Measurements from ENCODE around the gene CCNO.

The CCNO gene

GRCh38 chr5:55232985-55233928 lies at the start of gene CCNO:
Gene CCNO (minus strand): TSS chr5:55233608. CDS start chr5:55233523, 85 bp downstream.
- DNase-seq, result peak in 23 of 51 donors; percentile 7 to 61 (median 36)

- DNase-seq, result no peak
Measured at GRCh38 chr5:55278778-55279177, 45.4 kb upstream of the CCNO start.

- DNase-seq, result no peak
Measured at GRCh38 chr5:55276771-55277170, 43.4 kb upstream of the CCNO start.

GRCh38 chr5:55258339-55258738 lies 24.9 kb upstream of the CCNO start:
- DNase-seq, result no peak

- DNase-seq, result no peak
Measured at GRCh38 chr5:55254802-55255201, 21.4 kb upstream of the CCNO start.

- no peak for DNase-seq
Measured at GRCh38 chr5:55250064-55250463, 16.7 kb upstream of the CCNO start.

GRCh38 chr5:55241746-55242145 lies 8.3 kb upstream of the CCNO start:
- DNase-seq, result no peak

- DNase-seq, result no peak
Measured at GRCh38 chr5:55236800-55237199, 3.4 kb upstream of the CCNO start.

GRCh38 chr5:55234121-55234700 lies 803 bp upstream of the CCNO start:
- peak in 1 of 51 donors; percentile 43 for DNase-seq

GRCh38 chr5:55232271-55232984 lies 980 bp downstream of the CCNO start:
- peak in 3 of 51 donors; percentile 8 to 49 (median 41) for DNase-seq

GRCh38 chr5:55231919-55232270 lies 1.5 kb downstream of the CCNO start:
- DNase-seq, result peak in 1 of 51 donors; percentile 38

- peak in 3 of 51 donors; percentile 8 to 26 (median 17) for DNase-seq
Measured at GRCh38 chr5:55231029-55231918, 2.1 kb downstream of the CCNO start.

- DNase-seq, result no peak
Measured at GRCh38 chr5:55230086-55230629, 3.2 kb downstream of the CCNO start.

- peak in 1 of 51 donors; percentile 21 for DNase-seq
Measured at GRCh38 chr5:55227664-55228430, 5.6 kb downstream of the CCNO start.

GRCh38 chr5:55226934-55227663 lies 6.3 kb downstream of the CCNO start, which contains the start of gene MCIDAS:
Gene MCIDAS (minus strand): TSS chr5:55227315. CDS start chr5:55227138, 177 bp downstream.
- DNase-seq, result peak in 1 of 51 donors; percentile 29

GRCh38 chr5:55226027-55226933 lies 7.1 kb downstream of the CCNO start:
- peak in 1 of 51 donors; percentile 14 for DNase-seq

- DNase-seq, result no peak
Measured at GRCh38 chr5:55225346-55225745, 8.1 kb downstream of the CCNO start.

- DNase-seq, result no peak
Measured at GRCh38 chr5:55223812-55224240, 9.6 kb downstream of the CCNO start.
